Rectal smooth muscle tissue (tissue), 1 donor: Measurements from ENCODE around the gene AKT3.
"Not testable (repeated sequence)": the region's sequence is repeated elsewhere in the genome, so short reads cannot be mapped to it uniquely, and the experiment has no call there.

Experiments
- H3K27ac ChIP-seq: one replicate; pipeline ENCODE4 v1.7.0; 2013; ENCODE audit warnings: low read depth, low read length, inconsistent platforms
- H3K27me3 ChIP-seq: one replicate; pipeline ENCODE4 v1.7.0; 2013; ENCODE audit warnings: low read length; ENCODE audit not compliant: control insufficient read depth, insufficient read depth
- H3K36me3 ChIP-seq: one replicate; pipeline ENCODE4 v1.7.0; 2013; ENCODE audit warnings: low read length; ENCODE audit not compliant: control insufficient read depth, insufficient read depth
- H3K4me1 ChIP-seq: one replicate; pipeline ENCODE4 v1.7.0; 2013; ENCODE audit warnings: low read length; ENCODE audit not compliant: control insufficient read depth, insufficient read depth
- H3K4me3 ChIP-seq: one replicate; pipeline ENCODE4 v1.7.0; 2013; ENCODE audit warnings: low read length
- H3K9ac ChIP-seq: one replicate; pipeline ENCODE4 v1.7.0; 2013; ENCODE audit warnings: low read length

AKT3 gene

GRCh38 chr1:243706563-243706962 lies 143.5 kb downstream of the AKT3 start:
- H3K4me3 ChIP-seq = no peak overlapping the region
- H3K9ac ChIP-seq = no peak overlapping the region
- no peaks in the 10 kb centered on the region for H3K4me1 ChIP-seq
- H3K27ac ChIP-seq = no peak overlapping the region
- H3K27me3 ChIP-seq = no peaks in the 10 kb centered on the region
- H3K36me3 ChIP-seq = no peaks in the 10 kb centered on the region

GRCh38 chr1:243705585-243705984 lies 144.5 kb downstream of the AKT3 start:
- H3K27ac ChIP-seq = no peak overlapping the region
- no peaks in the 10 kb centered on the region for H3K4me1 ChIP-seq
- no peaks in the 10 kb centered on the region for H3K36me3 ChIP-seq
- no peak overlapping the region for H3K9ac ChIP-seq
- no peak overlapping the region for H3K4me3 ChIP-seq
- H3K27me3 ChIP-seq = no peaks in the 10 kb centered on the region

- Histone ChIP-seq H3K27ac (no peak overlapping the region), H3K27me3 (no peaks in the 10 kb centered on the region), H3K36me3 (no peaks in the 10 kb centered on the region), H3K9ac (no peak overlapping the region), H3K4me3 (no peak overlapping the region), H3K4me1 (no peaks in the 10 kb centered on the region)
These were observed 148.2 kb downstream of the AKT3 start for GRCh38 chr1:243701872-243702271.

GRCh38 chr1:243693800-243694199 lies 156.2 kb downstream of the AKT3 start:
- H3K4me3 ChIP-seq = no peak overlapping the region
- no peaks in the 10 kb centered on the region for H3K36me3 ChIP-seq
- no peaks in the 10 kb centered on the region for H3K4me1 ChIP-seq
- H3K27me3 ChIP-seq = no peaks in the 10 kb centered on the region
- no peak overlapping the region for H3K27ac ChIP-seq
- H3K9ac ChIP-seq = no peak overlapping the region

GRCh38 chr1:243686159-243686558 lies 163.9 kb downstream of the AKT3 start:
- H3K9ac ChIP-seq = no peak overlapping the region
- no peak overlapping the region for H3K4me3 ChIP-seq
- H3K27ac ChIP-seq = no peak overlapping the region
- H3K27me3 ChIP-seq = no peaks in the 10 kb centered on the region
- H3K36me3 ChIP-seq = no peaks in the 10 kb centered on the region
- no peaks in the 10 kb centered on the region for H3K4me1 ChIP-seq

GRCh38 chr1:243680860-243681259 lies 169.2 kb downstream of the AKT3 start:
- Histone ChIP-seq H3K27me3 (no peaks in the 10 kb centered on the region), H3K36me3 (no peaks in the 10 kb centered on the region), H3K9ac (no peak overlapping the region), H3K4me1 (no peaks in the 10 kb centered on the region), H3K27ac (no peak overlapping the region), H3K4me3 (no peak overlapping the region)

GRCh38 chr1:243672539-243673074 lies 177.4 kb downstream of the AKT3 start:
- Histone ChIP-seq H3K27ac (no peak overlapping the region), H3K27me3 (no peaks in the 10 kb centered on the region), H3K4me3 (no peak overlapping the region), H3K4me1 (no peaks in the 10 kb centered on the region), H3K9ac (no peak overlapping the region), H3K36me3 (no peaks in the 10 kb centered on the region)

- H3K9ac ChIP-seq = no peak overlapping the region
- no peaks in the 10 kb centered on the region for H3K4me1 ChIP-seq
- H3K27me3 ChIP-seq = no peaks in the 10 kb centered on the region
- no peak overlapping the region for H3K4me3 ChIP-seq
- H3K27ac ChIP-seq = no peak overlapping the region
- H3K36me3 ChIP-seq = no peaks in the 10 kb centered on the region
These were observed 182.5 kb downstream of the AKT3 start for GRCh38 chr1:243667591-243667990.

- H3K27me3 ChIP-seq = no peaks in the 10 kb centered on the region
- no peak overlapping the region for H3K9ac ChIP-seq
- H3K4me1 ChIP-seq = no peaks in the 10 kb centered on the region
- H3K27ac ChIP-seq = no peak overlapping the region
- H3K36me3 ChIP-seq = no peaks in the 10 kb centered on the region
- H3K4me3 ChIP-seq = no peak overlapping the region
These were observed 182.9 kb downstream of the AKT3 start for GRCh38 chr1:243667133-243667532.

GRCh38 chr1:243663651-243664050 lies 186.4 kb downstream of the AKT3 start:
- no peaks in the 10 kb centered on the region for H3K27me3 ChIP-seq
- H3K4me3 ChIP-seq = no peak overlapping the region
- no peak overlapping the region for H3K27ac ChIP-seq
- H3K4me1 ChIP-seq = no peaks in the 10 kb centered on the region
- H3K9ac ChIP-seq = no peak overlapping the region
- H3K36me3 ChIP-seq = no peaks in the 10 kb centered on the region

GRCh38 chr1:243662169-243662568 lies 187.9 kb downstream of the AKT3 start:
- H3K4me1 ChIP-seq, H3K27ac ChIP-seq, H3K4me3 ChIP-seq, H3K36me3 ChIP-seq, H3K27me3 ChIP-seq, H3K9ac ChIP-seq: not testable (repeated sequence)

GRCh38 chr1:243658594-243659105 lies 191.4 kb downstream of the AKT3 start:
- H3K4me1 ChIP-seq = no peaks in the 10 kb centered on the region
- no peak overlapping the region for H3K27ac ChIP-seq
- H3K36me3 ChIP-seq = no peaks in the 10 kb centered on the region
- no peak overlapping the region for H3K9ac ChIP-seq
- no peaks in the 10 kb centered on the region for H3K27me3 ChIP-seq
- no peak overlapping the region for H3K4me3 ChIP-seq

GRCh38 chr1:243657793-243658192 lies 192.2 kb downstream of the AKT3 start:
- Histone ChIP-seq H3K27ac (no peak overlapping the region), H3K27me3 (no peaks in the 10 kb centered on the region), H3K4me1 (no peaks in the 10 kb centered on the region), H3K9ac (no peak overlapping the region), H3K4me3 (no peak overlapping the region), H3K36me3 (no peaks in the 10 kb centered on the region)
